ENCODE data around the gene PNKP.
A peak's percentile ranks its signal among the peaks of the same experiment; 100 is the strongest.

PNKP gene

DNA sequence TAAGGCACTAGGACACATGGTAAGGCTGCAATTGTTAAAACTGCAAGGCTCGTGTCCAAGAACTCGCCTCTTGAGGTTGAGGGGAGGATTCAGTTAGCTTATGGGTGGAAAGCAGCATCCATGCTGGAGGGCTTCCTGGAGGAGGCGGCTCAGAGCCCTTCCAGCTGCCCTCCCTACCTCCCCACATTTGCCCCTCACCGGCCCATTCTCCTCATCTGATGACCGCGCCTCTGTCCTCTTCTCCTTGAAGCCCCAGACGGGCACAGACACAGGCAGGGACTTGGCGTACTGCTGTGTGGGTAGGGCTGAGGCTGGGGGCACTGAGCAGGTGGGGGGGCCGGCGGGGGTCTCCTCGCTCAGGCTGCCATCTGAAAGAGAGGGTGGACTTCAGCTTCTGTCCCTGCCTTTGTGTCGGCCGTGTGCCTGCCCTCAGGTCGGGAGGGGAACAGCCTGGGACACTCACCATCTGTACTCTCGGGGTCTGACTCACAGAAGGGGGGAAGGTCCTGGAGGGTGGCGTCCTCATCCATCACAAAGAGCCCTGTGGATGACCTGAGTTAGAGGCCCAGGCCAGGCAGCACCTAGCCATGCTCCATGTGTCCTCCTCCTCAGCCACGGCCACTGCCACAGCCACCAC lies 4.1 kb upstream of the PNKP start:
- Histone ChIP-seq H3K4me3 (ENCODE audit: low read length, poor library complexity, severe bottlenecking) (no peak overlapping the region), H2AFZ (ENCODE audit: low read length) (no peak overlapping the region), H3K36me3 (ENCODE audit: insufficient read depth, low read length) (no peaks in the 10 kb centered on the region), H3F3A (ENCODE audit: low read depth) (no peaks in the 10 kb centered on the region), H3K27me3 (ENCODE audit: insufficient read depth, low read length, poor library complexity, severe bottlenecking) (no peaks in the 10 kb centered on the region), H3K9me2 (replicated peaks; ENCODE audit: low read depth, low read length) (no peaks in the 10 kb centered on the region), H3K4me1 (ENCODE audit: insufficient read depth, low read length, poor library complexity, severe bottlenecking) (peaks cover 37% of the 10 kb centered on the region), H3K4me2 (ENCODE audit: low read depth, low read length, poor library complexity, severe bottlenecking) (no peak overlapping the region), H3K9me3 (ENCODE audit: insufficient read depth, low read depth, low read length) (no peaks in the 10 kb centered on the region), H4K20me1 (ENCODE audit: insufficient read depth, low read length, poor library complexity, severe bottlenecking) (peaks cover 9% of the 10 kb centered on the region), H3K9ac (ENCODE audit: low read depth, low read length, poor library complexity, severe bottlenecking) (no peak overlapping the region), H3K79me2 (ENCODE audit: insufficient read depth, low read length) (peaks cover 36% of the 10 kb centered on the region)
- TF ChIP-seq, protein P1, sequence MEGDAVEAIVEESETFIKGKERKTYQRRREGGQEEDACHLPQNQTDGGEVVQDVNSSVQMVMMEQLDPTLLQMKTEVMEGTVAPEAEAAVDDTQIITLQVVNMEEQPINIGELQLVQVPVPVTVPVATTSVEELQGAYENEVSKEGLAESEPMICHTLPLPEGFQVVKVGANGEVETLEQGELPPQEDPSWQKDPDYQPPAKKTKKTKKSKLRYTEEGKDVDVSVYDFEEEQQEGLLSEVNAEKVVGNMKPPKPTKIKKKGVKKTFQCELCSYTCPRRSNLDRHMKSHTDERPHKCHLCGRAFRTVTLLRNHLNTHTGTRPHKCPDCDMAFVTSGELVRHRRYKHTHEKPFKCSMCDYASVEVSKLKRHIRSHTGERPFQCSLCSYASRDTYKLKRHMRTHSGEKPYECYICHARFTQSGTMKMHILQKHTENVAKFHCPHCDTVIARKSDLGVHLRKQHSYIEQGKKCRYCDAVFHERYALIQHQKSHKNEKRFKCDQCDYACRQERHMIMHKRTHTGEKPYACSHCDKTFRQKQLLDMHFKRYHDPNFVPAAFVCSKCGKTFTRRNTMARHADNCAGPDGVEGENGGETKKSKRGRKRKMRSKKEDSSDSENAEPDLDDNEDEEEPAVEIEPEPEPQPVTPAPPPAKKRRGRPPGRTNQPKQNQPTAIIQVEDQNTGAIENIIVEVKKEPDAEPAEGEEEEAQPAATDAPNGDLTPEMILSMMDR (conservative IDR thresholded peaks at IDR 0.05; ENCODE audit: low read length) = no peak
- TF ChIP-seq EZH2phosphoT487 (IDR thresholded peaks at IDR 0.05; ENCODE audit: borderline replicate concordance) = no peak

DNA sequence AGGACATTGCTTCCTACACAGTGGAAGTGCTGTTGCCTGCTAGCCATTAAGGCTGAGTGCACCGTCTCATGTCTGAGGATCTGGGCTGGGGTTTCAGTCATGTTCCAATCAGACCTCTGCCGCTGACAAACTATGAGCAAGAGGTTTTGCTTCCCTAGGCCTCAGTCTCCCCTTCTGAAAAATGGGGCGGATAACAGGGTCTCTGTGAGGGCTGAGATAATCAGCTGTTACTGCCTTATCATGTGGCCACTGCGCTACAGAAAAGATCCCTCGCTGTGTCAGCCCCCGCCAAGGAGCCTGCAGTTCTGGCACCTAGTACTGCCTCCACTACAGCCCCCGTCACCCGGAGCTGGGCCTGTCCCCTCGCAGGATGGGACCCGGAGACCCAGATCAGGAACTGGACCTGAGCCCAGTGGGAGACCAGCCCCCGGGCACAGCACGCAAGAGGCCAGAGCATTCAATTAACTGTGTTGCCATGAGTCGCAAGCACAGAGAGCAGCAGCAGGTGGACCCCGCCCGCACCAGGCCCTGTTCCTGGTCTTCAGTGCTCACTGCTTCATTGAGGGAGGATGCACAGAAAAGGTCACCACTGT lies 3.0 kb upstream of the PNKP start:
- peak overlapping the region; percentile 76 for H3K9ac ChIP-seq (ENCODE audit: low read depth, low read length, poor library complexity, severe bottlenecking)
- TF ChIP-seq, protein P1 (conservative IDR thresholded peaks at IDR 0.05; ENCODE audit: low read length) = no peak
- TF ChIP-seq EZH2phosphoT487 (IDR thresholded peaks at IDR 0.05; ENCODE audit: borderline replicate concordance) = no peak
- H4K20me1 ChIP-seq (ENCODE audit: insufficient read depth, low read length, poor library complexity, severe bottlenecking) = peaks cover 15% of the 10 kb centered on the region
- peak overlapping the region; percentile 86; the same call in 1 of the 2 replicates for H2AFZ ChIP-seq (ENCODE audit: low read length)
- no peaks in the 10 kb centered on the region for H3K36me3 ChIP-seq (ENCODE audit: insufficient read depth, low read length)
- peak overlapping the region; percentile 94 for H3K4me2 ChIP-seq (ENCODE audit: low read depth, low read length, poor library complexity, severe bottlenecking)
- no peaks in the 10 kb centered on the region for H3K9me2 ChIP-seq (replicated peaks; ENCODE audit: low read depth, low read length)
- no peaks in the 10 kb centered on the region for H3F3A ChIP-seq (ENCODE audit: low read depth)
- H3K79me2 ChIP-seq (ENCODE audit: insufficient read depth, low read length) = peaks cover 38% of the 10 kb centered on the region
- H3K9me3 ChIP-seq (ENCODE audit: insufficient read depth, low read depth, low read length) = no peaks in the 10 kb centered on the region
- peaks cover 42% of the 10 kb centered on the region for H3K4me1 ChIP-seq (ENCODE audit: insufficient read depth, low read length, poor library complexity, severe bottlenecking)
- H3K4me3 ChIP-seq (ENCODE audit: low read length, poor library complexity, severe bottlenecking) = peak overlapping the region; percentile 87
- H3K27me3 ChIP-seq (ENCODE audit: insufficient read depth, low read length, poor library complexity, severe bottlenecking) = no peaks in the 10 kb centered on the region

DNA sequence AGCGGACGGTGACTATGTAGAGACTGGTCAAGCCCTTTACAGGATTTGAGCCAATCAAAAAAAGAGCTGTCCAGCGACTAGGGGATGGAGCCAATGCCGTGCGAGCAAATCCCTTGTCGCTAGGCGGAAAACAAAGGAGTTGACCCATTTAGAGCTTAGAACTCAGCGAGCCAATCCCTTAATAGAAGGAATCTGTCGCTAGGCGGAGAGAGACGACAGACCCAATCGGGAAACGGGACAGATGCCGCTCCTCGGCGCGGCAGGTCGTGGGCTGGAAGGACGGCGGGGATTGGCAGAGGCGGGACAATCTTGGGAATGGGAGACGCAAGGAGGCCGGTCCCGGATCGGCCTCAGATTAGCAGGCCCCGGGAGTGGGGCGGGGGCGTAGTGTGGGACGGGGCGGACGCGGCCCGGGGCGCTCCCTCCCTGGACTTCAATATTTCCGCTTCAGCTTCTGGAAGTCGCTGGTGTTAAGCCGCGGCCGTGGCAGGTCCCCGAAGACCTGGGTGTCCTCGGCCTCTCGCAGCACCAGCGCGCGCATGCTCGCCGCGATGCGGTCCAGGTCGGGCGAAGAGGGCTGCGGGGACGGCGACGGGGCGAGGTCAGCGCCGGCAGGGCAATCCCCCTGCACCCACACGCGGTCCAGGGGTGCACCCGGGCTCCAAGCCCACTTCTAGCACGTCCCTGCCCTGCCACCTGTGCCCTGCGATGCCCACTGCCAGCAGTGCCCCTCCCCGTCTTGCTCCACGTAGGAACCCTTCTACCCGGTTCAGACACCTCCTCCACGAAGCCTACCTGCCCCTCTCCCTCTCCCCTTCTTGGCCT lies 2.3 kb upstream of the PNKP start:
- Histone ChIP-seq H3K79me2 (ENCODE audit: insufficient read depth, low read length) (peaks cover 38% of the 10 kb centered on the region), H3K9me2 (replicated peaks; ENCODE audit: low read depth, low read length) (no peaks in the 10 kb centered on the region), H3K4me2 (ENCODE audit: low read depth, low read length, poor library complexity, severe bottlenecking) (peak overlapping the region; percentile 98), H3F3A (ENCODE audit: low read depth) (no peaks in the 10 kb centered on the region), H3K36me3 (ENCODE audit: insufficient read depth, low read length) (peaks cover 1% of the 10 kb centered on the region; the same call in 1 of the 2 replicates), H3K4me3 (ENCODE audit: low read length, poor library complexity, severe bottlenecking) (peak overlapping the region; percentile 87), H2AFZ (ENCODE audit: low read length) (peak overlapping the region; percentile 86), H3K9me3 (ENCODE audit: insufficient read depth, low read depth, low read length) (no peaks in the 10 kb centered on the region), H3K27me3 (ENCODE audit: insufficient read depth, low read length, poor library complexity, severe bottlenecking) (no peaks in the 10 kb centered on the region), H4K20me1 (ENCODE audit: insufficient read depth, low read length, poor library complexity, severe bottlenecking) (peaks cover 21% of the 10 kb centered on the region), H3K9ac (ENCODE audit: low read depth, low read length, poor library complexity, severe bottlenecking) (peak overlapping the region; percentile 76), H3K4me1 (ENCODE audit: insufficient read depth, low read length, poor library complexity, severe bottlenecking) (peaks cover 43% of the 10 kb centered on the region)
- TF ChIP-seq, protein P1 (conservative IDR thresholded peaks at IDR 0.05; ENCODE audit: low read length) = no peak
- TF ChIP-seq EZH2phosphoT487 (IDR thresholded peaks at IDR 0.05; ENCODE audit: borderline replicate concordance) = no peak
